Kidney tubule cell (primary cell): ENCODE measurements around the gene AQP2.

Source experiments
- DNase-seq: peaks from one replicate; pipeline ENCODE4 v3.0.0-alpha.2; 2018; ENCODE audit warnings: low spot score

The AQP2 gene

DNA sequence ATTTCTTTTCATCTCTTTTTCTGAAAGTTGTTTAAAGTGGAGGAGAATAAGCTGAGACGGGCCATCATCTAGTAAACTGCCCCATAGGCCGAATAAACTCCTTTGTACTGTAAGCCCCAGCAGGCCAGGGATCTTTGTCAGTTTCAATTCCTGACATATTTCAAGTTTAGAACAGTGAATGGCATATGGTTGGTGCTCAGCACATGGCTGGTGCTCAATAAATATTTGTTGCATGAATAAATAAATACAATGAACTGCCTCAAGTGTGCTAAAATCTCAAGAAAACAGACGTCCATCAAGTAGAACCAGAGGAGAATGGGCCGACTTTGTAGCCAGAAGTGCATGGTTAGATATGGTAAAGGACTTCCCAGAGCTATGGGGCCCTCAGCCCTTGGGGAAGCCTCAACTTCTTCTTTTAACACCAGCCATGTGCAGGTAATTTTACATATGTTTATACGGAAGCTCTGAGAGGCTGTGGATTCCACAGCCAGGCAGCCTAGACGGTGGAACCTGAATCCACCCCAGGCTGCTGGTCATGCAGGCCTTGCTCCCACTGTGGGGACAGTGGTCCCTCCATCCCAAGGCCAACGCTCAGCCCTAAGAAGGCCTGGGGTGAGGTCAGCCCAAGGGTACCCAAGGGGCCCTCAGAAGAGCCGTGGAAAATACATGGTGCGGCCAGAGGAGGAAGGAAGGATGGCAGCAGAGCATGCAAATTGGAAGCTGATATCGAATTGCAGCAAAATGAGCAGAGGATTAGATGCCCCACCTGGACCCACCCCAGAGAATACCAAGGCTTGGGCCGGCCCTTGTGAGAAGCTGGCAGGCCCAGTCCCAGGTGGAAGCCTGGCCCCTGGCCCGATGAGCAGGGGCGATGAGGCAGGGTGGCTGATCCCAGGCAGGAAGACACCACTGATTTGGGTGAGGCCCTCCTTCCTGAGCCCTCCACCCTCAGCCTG lies 8.7 kb upstream of the AQP2 start:
- DNase-seq: no peak

DNA sequence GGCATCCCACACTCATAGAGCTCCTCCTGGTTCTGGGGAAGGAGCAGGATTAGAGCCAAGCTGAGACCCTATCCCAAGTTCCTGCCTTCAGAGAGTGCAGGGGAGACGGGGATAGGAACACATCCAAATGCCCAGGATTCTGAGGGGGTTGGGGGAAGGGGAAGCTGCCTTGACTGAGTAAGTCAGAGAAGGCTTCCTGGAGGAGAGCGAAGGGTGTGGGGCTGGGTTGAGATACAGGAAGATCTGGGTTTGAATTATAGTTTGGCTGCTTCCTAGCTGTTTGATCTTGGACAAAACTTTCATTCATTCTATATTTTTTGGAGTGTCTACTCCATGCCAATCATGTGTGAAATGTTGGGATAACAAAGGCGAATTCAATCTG lies 8.0 kb upstream of the AQP2 start:
- DNase-seq: no peak

DNA sequence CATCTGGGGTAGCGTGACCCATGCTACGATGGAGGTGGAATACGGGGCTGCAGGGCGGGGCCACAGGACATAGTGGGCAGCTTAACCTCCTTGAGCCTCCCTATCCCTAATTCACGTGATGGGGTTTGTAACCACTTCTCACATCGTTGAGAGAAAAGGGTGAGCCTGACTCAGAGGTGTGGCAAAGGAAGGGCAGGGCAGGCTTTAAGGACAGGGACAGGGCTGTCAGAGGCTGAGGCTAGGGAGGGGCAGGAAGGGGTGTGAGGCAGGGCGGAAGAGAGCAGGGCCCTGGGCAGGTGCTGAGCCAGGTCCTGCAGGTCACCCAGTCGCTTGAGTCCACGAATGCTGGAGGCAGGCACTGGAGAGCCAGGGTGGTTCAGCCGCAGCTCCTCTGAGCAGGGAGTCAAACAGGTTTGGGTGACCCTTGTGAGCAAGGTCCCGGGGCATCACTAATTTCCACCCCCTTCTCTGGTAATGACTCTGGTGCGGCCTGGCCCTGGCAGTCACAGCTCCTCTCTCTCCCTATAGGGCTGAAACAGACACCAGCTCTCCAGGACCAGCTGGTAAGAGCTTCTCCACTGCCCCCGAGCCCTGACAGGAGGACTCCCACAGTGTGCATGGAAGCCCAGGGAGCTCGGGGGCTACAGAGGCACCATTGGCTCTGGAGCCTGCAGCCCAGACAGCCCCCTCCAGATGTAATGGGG lies 7.5 kb upstream of the AQP2 start:
- DNase-seq: no peak

DNA sequence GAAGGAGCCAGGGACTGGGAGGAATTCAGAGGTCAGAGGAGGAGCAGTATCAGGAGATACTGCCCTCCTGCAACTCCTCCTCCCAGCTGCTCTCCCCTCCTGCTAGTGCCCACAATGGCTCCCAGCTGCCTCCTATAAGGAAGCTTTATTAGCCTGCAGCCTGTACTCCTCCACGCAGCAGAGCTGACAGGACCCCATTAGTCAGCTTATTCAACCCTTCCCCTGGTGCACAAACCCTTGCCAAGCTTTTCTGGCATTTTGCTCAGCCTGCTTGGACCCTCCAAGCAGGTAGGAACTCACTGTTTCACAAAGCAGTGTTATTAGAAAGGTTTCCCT lies 6.9 kb upstream of the AQP2 start:
- no peak for DNase-seq

DNA sequence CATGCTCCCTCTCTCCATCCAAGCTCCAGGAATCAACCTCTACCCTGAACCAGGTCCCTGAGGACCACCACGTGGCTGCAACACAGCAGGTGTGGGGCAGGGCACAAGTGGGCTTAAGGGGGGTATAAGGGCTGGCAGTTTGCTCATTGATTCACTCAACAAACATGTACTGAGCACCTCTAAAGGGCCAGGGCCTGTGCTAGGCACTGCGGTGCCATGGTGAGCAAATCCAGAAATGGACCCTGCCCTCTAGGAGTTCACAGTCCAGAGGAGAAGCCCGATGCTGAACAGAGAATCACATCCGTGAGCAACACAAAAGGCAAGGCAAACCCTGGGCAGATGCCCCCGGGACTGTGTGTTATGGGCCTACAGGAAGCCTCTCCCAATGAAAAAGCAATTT lies 6.5 kb upstream of the AQP2 start:
- DNase-seq: no peak

DNA sequence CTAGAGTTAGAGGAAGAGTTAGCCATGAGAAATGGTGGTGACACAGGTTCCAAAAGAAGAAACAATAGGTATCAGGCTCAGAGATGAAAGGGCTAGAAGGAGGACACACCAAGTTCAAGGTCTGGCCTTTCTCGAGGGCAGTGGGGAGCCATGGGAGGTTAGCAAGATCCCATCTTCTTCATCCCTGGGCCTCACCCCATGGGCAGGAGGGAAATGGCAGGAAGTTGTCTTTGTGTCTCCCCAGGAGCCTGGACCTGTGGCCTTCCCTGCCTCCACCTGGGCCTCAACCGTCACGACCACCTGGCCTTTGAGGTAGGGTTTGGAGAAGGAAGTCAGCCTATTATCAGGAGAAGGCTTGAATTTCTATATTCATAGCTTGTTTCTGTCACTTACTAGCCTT lies 5.8 kb upstream of the AQP2 start:
- no peak for DNase-seq

DNA sequence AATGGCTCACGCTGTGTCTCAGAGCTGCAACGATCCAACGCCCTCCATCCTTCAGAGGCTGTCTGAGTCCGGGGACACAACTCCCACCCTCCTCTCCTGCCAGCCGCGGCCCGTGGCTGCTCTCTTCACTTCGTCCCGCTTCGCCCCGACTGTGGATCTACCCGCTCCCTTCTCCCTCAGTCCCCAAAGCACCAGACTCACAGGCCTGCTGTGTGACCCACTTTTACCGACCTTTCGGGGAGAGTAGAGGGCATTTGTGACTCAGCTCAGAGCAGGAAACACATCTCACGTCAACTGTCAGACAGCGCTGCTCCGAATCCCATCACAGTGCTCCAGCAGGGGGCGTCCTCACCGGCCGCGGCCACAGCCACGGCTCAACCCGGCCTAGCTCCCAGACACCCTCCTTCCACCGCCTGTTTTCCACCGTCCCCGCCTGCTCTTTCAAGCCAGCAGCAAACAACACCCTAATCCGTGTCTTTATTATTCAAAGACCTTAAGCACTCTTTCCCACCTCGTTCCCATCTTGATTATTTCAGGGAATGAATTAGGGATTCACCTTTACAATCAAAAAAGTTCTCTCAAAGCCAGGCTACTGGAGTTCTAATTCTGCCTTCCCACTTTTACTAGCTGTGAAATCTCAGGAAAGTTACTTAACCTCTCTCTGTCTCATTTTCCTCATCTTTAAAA lies 5.0 kb upstream of the AQP2 start:
- DNase-seq: peak; percentile 82

DNA sequence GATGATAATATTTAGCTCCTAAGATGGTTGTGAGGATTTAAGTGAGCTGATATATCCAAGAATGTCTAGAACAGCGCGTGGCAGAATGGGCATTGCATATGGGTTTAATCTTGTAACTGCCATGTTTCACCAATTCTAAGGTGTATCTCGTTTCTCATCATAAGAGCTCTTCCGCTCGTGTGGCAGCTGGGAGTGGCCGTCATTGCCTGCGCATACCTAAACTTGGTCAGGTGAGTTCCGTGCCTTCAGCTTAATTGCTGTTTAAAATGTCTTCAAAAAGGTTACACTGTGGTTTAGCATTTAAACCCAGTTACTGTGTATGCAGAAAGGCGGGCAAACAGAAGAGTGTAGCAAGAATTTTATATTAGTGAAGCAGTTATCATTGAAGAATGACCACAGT lies 4.5 kb upstream of the AQP2 start:
- no peak for DNase-seq

DNA sequence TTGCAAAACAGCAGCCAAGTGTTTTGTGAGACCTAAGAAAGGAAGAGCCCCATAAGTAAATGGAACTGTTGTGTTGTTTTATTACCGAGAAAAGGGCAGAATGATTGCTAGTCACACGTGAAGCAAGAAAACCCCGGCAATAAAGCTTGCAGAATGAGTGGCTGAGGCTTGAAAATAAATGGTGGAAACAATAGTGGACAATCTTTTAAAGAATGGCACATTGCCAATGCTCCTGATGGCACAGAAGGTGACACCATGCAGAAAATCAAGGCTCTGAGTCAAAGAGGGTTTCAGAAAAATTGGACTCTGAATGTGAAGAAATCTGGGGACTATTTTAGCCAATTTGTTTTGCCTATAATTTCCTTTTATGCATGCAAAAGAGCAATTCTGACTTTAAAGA lies 4.0 kb upstream of the AQP2 start:
- no peak for DNase-seq

DNA sequence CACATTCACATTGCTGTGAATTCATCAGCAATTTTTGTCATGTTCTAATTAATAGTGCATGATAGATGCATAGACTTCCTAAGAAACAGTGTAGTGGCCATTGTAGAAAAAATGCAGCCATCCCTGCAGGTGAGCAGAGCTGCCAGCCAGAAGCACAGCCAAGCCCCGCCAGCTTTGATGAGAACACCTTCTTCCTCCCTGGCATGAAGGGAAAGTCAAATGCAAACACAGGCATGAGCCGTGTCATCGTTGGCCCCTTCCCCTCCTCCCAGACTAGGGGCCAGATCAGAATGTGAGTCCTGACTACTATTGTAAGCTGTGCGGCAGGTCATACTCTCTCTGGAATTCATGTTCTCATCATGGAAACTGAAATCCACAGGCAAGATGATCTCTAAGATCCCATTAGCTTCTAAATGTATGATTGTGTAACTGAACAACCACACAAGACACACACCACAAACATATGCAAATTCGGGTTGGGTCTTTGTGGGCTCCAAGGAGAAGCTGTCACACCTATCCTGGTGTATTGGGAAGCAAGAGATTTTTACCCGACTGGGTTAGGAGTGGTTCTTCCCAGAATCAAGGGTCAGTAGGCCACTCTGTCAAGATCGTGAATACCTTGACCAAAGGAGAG lies 2.8 kb upstream of the AQP2 start:
- DNase-seq: no peak

DNA sequence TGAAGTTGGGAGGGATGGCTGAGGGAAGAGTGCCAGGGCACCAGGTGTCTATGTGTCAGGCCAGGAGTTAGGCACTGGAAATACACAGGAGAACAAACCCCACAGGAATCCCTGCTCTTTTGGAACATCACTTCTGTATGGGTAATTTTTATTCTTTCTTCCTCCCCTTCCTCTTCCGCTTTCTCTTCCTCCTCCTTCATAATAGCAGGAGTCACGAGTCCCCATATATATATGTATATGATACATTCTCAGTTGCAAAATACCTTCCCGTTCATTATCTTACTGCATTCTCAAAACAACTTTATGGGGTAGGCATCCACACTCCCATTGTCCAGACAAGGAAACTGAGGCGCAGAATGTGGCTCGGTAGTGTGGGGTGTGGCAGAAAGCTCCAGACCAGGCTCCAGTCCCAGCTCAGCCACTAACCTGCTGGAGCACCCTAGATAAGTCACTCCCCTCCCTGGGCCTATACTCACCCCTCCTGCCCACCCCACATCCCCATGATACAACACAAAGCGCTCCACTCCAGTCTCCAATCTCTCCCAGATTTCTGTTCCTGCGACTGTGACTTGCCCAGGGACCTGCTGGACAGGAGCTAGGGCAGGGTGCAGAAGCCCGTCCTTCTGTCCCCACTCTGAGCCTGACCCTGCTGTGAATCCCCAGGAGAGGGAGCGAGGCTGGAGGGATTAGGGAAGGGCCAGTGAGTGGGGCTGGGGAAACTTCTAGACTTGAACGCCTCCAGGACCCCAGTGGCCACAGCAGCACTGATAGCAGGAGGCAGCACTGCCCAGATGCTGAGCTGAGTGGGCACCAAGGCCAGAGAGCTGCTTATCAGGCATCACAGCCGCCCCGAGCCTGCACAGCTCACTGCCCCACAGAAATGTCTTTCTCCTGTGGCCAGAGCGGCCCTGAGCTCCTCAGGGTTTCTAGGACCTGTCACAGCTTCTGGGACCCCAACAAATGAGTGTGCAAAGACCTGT lies 1.4 kb upstream of the AQP2 start:
- DNase-seq: no peak

DNA sequence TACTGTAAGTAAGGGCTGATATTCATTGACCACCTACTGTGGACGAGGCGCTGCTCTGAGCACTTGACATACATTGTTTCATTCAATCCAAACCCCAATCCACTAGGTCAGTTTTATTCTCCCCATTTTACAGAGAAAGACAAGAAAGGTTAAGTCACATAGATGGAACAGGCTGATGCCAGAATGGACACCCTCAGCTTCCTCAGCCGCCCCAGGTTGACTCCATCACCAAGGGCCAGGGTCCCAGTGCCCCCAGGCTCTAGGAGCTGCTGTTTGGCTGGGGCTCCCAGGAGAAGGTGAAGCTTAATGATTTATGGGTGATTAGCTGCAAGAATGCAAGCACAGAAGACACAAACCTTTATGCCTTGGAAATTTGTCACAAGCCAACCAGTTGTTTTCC lies 671 bp upstream of the AQP2 start:
- no peak for DNase-seq

DNA sequence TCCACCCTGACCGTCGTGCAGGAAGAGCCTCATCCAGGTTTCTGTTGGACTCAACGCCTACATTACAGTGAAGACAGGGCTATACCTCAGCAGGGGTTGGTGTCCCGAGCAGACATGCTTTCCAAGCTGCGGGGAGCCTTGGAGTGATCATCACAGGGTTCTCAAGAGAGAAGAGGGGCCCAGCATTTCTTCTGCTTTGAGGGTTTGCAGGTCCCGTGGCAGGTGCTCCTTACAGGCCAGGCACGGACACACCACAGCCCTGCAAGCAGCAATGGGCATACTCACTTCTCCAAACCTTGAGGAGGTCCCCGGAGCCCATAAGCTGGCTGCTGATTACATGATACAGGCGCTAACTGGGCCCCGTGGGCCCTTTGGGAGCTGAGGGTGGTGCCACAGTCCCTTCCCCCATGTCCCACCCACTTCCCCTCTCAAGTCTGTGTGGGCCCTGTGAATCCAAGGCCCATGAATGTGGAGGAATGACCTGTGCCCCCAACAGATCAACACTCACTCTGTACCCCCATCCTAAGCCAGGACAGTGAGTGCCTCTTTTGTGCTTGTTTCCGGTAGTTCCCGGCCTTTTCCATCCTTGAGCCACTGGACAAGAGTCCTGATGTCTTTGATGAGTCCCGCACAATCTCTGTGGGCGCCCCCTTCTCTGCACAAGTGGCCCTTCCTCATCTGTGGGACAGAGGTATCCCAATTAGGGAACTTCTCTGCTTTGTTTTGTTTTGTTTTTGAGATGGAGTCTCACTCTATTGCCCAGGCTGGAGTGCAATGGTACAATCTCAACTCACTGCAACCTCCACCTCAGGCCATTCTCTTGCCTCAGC lies 1.1 kb downstream of the AQP2 start:
- DNase-seq: no peak

DNA sequence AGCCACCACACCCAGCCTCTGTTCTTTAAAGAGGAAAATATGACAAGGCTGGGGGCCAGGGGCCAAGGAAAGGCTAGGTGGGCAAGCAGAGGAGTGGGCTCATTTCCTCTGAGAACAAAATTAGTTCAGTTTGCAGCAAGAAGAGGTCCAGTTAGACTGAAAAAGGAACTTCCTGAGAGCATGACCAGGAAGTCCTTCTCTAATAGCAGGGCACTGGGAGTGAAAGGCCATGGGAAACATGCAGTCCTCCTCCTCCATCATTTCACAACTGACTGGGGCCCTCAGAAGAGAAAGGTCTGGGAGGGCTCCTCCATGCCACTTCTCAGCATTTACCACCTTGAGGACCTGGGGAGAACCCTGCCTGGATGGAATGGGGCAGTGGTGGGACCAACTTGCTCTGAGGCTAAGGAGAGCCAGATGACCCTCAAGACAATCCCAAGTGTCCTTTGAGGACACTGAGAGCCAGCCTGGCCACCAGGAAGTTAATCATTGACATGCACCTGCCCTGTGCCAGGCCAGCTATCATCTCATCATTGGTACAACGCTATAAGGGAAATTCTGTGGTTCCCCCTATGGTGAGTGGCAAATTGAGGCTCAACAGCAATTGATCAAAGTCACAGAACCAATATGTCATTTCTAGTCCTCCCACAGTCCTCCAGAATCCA lies 2.0 kb downstream of the AQP2 start:
- no peak for DNase-seq

DNA sequence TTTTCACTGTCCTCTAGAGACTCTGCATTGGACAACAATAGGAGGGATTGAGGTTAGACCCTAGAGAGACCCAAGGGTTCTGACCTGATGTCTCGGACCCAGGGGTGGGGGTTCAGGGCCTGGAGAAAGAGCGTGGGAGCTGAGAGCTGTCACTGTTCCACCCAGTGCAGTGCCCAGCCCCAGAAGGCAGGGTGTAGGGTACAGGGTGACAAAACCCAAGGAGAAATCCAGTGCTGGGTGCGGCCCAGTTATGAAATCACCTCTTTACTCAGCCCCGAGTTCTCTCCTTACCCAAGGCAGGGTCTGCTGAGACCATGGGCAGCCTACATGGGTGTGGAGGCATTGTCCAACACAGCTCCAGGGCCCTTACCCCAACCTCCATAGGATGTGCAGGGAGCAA lies 2.6 kb downstream of the AQP2 start:
- no peak for DNase-seq

DNA sequence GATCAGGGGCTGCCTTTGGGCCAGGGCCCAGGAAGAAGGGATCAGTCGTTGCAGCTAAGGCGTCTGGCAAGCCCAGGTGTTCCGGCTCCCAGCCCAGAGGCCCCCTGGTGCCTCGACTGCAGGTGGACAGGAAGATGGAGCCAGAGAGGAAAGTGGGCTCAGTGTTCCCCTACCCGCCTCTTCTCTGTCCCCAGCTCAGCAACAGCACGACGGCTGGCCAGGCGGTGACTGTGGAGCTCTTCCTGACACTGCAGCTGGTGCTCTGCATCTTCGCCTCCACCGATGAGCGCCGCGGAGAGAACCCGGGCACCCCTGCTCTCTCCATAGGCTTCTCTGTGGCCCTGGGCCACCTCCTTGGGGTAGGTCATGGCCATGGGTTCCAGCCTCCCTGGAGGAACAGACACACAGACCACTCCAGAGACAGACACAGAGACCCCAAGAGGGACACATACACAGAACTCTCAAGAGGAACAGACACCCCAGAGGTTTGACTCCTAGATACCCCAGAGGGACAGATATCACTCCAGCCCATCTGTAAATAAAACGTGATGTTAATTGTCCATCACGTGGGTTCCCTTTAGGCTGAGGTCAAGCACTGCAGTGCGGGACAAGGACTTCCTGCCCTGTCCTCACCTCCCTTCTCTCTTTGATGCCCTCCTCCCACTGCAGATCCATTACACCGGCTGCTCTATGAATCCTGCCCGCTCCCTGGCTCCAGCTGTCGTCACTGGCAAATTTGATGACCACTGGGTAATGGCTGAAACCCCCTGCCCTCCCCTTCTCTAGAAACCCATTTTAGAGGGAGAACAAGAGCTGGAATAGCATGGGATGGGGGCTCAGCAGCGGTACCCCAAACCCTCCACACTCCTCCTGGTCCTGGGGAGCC lies 3.7 kb downstream of the AQP2 start:
- no peak for DNase-seq

DNA sequence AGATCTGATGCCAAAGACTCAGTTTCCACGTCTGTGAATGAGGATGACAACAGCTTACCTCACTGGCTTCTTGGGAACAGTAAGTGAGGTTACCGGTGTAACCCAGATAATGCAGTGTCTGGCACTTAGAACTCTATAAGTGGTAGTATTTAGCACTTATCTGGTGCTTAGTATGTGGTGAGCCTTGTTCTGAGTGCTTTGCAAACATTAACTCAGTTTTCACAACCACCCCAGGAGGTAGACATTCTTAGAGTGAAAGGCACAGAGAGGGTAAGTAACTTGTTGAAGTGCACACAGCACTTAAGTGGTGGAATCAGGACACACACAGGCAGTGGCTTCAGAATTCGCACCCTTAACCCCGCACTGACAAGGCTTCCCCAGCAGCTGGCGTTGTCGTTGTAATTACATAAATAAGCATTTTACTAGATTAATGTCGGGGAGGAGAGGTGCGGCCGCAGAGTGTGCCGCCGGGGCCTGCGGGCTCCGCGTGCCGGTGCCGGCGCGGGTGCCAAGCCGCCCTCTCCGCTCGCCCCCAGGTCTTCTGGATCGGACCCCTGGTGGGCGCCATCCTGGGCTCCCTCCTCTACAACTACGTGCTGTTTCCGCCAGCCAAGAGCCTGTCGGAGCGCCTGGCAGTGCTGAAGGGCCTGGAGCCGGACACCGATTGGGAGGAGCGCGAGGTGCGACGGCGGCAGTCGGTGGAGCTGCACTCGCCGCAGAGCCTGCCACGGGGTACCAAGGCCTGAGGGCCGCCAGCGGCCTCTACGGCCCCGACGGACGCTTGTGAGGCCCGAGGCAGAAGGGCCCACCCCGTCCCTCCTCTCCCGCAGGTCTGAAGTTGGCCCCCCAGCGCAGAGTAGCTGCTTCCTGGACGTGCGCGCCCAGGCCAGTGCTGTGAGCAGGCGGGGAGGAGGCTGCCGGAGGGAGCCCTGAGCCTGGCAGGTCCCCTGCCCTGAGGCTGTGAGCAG lies 4.6 kb downstream of the AQP2 start:
- DNase-seq: no peak
